Fibroblast of lung (primary cell): Measurements from ENCODE around the gene PHOSPHO2. TPM values are rescaled to one million over a fixed set of nuclear protein-coding genes. Genes with fewer than 3 reads are reported as not detected.

Experiments used
- DNase-seq, 2 donors: peaks; one replicate each; pipeline versions ENCODE4 v3.0.0 to v3.0.0-alpha.2; 2010; ENCODE audit warnings: low read depth in 2 of 2
- H2AFZ ChIP-seq: 2 replicates; pipeline ENCODE4 v1.5.1; 2012; ENCODE audit warnings: low read length, control low read depth, inconsistent platforms
- H3K27ac ChIP-seq: 2 replicates; pipeline ENCODE4 v1.5.1; 2011; ENCODE audit warnings: low read length, control low read depth; ENCODE audit not compliant: insufficient read depth
- H3K27me3 ChIP-seq: 2 replicates; pipeline ENCODE4 v1.5.1; 2011; ENCODE audit warnings: mild to moderate bottlenecking, low read length; ENCODE audit not compliant: control insufficient read depth, insufficient read depth
- H3K36me3 ChIP-seq: 2 replicates; pipeline ENCODE4 v1.5.1; 2011; ENCODE audit warnings: low read length; ENCODE audit not compliant: control insufficient read depth, insufficient read depth
- H3K4me1 ChIP-seq: 2 replicates; pipeline ENCODE4 v1.5.1; 2011; ENCODE audit warnings: low read length; ENCODE audit not compliant: control insufficient read depth, insufficient read depth; ENCODE audit errors: extremely low read depth
- H3K4me2 ChIP-seq: 2 replicates; pipeline ENCODE4 v1.5.1; 2011; ENCODE audit warnings: low read length, control low read depth; ENCODE audit not compliant: insufficient read depth; ENCODE audit errors: extremely low read depth
- H3K4me3 ChIP-seq, 4 experiments: fragments of 200-600 bp in 1 of 4; sonication (generic) in 1 of 4; replicated peaks in 1 of 4; 2 replicates each; pipeline ENCODE4 v1.5.1; 2011 to 2016; ENCODE audit warnings: low read length in 4 of 4, low read depth in 3 of 4, mild to moderate bottlenecking in 3 of 4, control low read depth in 2 of 4, inconsistent platforms in 1 of 4, mixed read lengths in 1 of 4; ENCODE audit not compliant: insufficient read depth in 1 of 4; ENCODE audit errors: control extremely low read depth in 1 of 4
- H3K79me2 ChIP-seq: 2 replicates; pipeline ENCODE4 v1.5.1; 2012; ENCODE audit warnings: mild to moderate bottlenecking, low read length, inconsistent platforms; ENCODE audit not compliant: control insufficient read depth, insufficient read depth
- H3K9ac ChIP-seq: 2 replicates; pipeline ENCODE4 v1.5.1; 2011; ENCODE audit warnings: mild to moderate bottlenecking, low read length, control low read depth; ENCODE audit not compliant: insufficient read depth
- H3K9me3 ChIP-seq: 2 replicates; pipeline ENCODE4 v1.5.1; 2012; ENCODE audit warnings: low read depth, low read length; ENCODE audit not compliant: control insufficient read depth, insufficient read depth
- H4K20me1 ChIP-seq: 2 replicates; pipeline ENCODE4 v1.5.1; 2011; ENCODE audit warnings: low read length; ENCODE audit not compliant: control insufficient read depth, insufficient read depth; ENCODE audit errors: extremely low read depth
- CTCF ChIP-seq, 2 donors: IDR thresholded peaks in 1 of 2; conservative IDR thresholded peaks in 1 of 2; 1 replicate in 1 of 2; 2 replicates in 1 of 2; pipeline ENCODE4 v1.5.1; 2011 to 2012; ENCODE audit warnings: low read length in 2 of 2, control low read depth in 1 of 2, inconsistent platforms in 1 of 2, low read depth in 1 of 2, mild to moderate bottlenecking in 1 of 2
- EZH2 ChIP-seq: IDR thresholded peaks from 2 replicates; pipeline ENCODE4 v1.5.1; 2012; ENCODE audit warnings: low read length, control low read depth, mild to moderate bottlenecking; ENCODE audit errors: missing control alignments
- polyA plus RNA-seq, 2 donors: library from polyadenylated mRNA; depleted of rRNA in 1 of 2; stranded (reverse) in 1 of 2; unstranded in 1 of 2; fragments of >200 nt; gene quantifications; 2 replicates each; pipeline ENCODE4 v1.2.1, GENCODE V29; 2011 to 2012; ENCODE audit warnings: missing spikeins in 1 of 2
- total RNA-seq: library from RNA; depleted of rRNA; stranded (reverse); fragments of >200 nt; gene quantifications from 2 replicates; pipeline ENCODE4 v1.2.1, GENCODE V29; 2014

The PHOSPHO2 gene
- total and polyA plus RNA-seq, 2 donors (not counting 1 experiment from before 2014, with no cell fraction given), result 2.8 to 5.4 TPM

GRCh38 chr2:169739351-169739750, 45.1 kb downstream of the PHOSPHO2 start:
- TF ChIP-seq CTCF (conservative IDR thresholded peaks at IDR 0.05 in 1 of 2, IDR thresholded peaks at IDR 0.05 in 1 of 2; ENCODE audit: low read depth in 1 of 2, low read length in 2 of 2) (no peak), EZH2 (no peak)
- H4K20me1 ChIP-seq, result no peaks in the 10 kb centered on the region
- no peaks in the 10 kb centered on the region for H3K79me2 ChIP-seq
- no peak overlapping the region for H3K4me3 ChIP-seq
- H3K9ac ChIP-seq, result no peak overlapping the region
- H3K27ac ChIP-seq, result no peak overlapping the region
- H3K36me3 ChIP-seq, result no peaks in the 10 kb centered on the region
- no peak overlapping the region for H3K4me2 ChIP-seq
- peaks cover 7% of the 10 kb centered on the region for H3K4me1 ChIP-seq
- DNase-seq, result no peak
- H3K27me3 ChIP-seq, result no peaks in the 10 kb centered on the region
- H3K9me3 ChIP-seq, result no peaks in the 10 kb centered on the region
- no peak overlapping the region for H2AFZ ChIP-seq

- no peaks in the 10 kb centered on the region for H3K9me3 ChIP-seq
- no peak for DNase-seq
- H3K4me1 ChIP-seq, result no peaks in the 10 kb centered on the region
- no peak overlapping the region for H3K27ac ChIP-seq
- TF ChIP-seq EZH2 (no peak), CTCF (conservative IDR thresholded peaks at IDR 0.05 in 1 of 2, IDR thresholded peaks at IDR 0.05 in 1 of 2; ENCODE audit: low read depth in 1 of 2, low read length in 2 of 2) (no peak)
- H3K4me2 ChIP-seq, result no peak overlapping the region
- no peak overlapping the region for H2AFZ ChIP-seq
- no peaks in the 10 kb centered on the region for H3K36me3 ChIP-seq
- no peaks in the 10 kb centered on the region for H4K20me1 ChIP-seq
- no peaks in the 10 kb centered on the region for H3K79me2 ChIP-seq
- H3K27me3 ChIP-seq, result no peaks in the 10 kb centered on the region
- no peak overlapping the region for H3K4me3 ChIP-seq
- no peak overlapping the region for H3K9ac ChIP-seq
These were observed 49.3 kb downstream of the PHOSPHO2 start for GRCh38 chr2:169743549-169743948.

GRCh38 chr2:169746240-169746639, 52.0 kb downstream of the PHOSPHO2 start:
- TF ChIP-seq EZH2 (no peak), CTCF (conservative IDR thresholded peaks at IDR 0.05 in 1 of 2, IDR thresholded peaks at IDR 0.05 in 1 of 2; ENCODE audit: low read depth in 1 of 2, low read length in 2 of 2) (no peak)
- no peak for DNase-seq
- H3K36me3 ChIP-seq, result no peaks in the 10 kb centered on the region
- no peaks in the 10 kb centered on the region for H3K27me3 ChIP-seq
- no peaks in the 10 kb centered on the region for H4K20me1 ChIP-seq
- H3K9me3 ChIP-seq, result no peaks in the 10 kb centered on the region
- no peak overlapping the region for H3K9ac ChIP-seq
- H2AFZ ChIP-seq, result no peak overlapping the region
- H3K79me2 ChIP-seq, result no peaks in the 10 kb centered on the region
- no peak overlapping the region for H3K4me3 ChIP-seq
- no peak overlapping the region for H3K4me2 ChIP-seq
- no peaks in the 10 kb centered on the region for H3K4me1 ChIP-seq
- H3K27ac ChIP-seq, result no peak overlapping the region
